HG03196 (cell line): ENCODE measurements around the gene PPP2R5D.
A peak's percentile ranks its signal among the peaks of the same experiment; 100 is the strongest.
"Not testable (repeated sequence)": the region's sequence is repeated elsewhere in the genome, so short reads cannot be mapped to it uniquely, and the experiment has no call there.

Source experiments
- ATAC-seq: cut with Tn5 transposase; IDR thresholded peaks from one replicate; pipeline ENCODE4 v1.9.1; 2021; ENCODE audit not compliant: unreplicated experiment

PPP2R5D gene

DNA sequence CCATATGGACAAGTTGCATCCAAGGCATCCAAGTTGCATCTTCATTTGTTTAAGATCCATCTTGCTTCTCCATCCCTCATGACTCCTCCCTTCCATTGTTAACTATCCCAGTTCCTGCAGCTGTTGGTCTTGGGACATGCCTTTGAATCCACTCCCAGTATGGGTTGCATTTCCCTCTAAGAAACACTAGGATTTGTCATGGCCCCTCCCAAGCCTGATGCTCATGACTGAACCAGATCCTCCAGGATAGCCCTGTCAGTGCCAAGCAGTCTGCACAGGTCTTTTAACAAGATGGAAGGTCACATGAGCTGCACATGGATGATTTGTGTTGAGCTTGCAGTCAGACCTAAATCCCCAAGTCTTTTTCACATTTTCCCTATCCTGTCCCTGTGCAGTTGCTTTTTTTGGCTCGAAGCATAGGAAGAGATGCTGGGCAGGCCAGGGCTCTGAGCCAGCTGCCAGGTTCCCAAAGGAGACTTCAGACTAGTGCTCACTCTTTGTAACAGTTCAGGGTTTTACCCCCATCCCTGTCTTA lies 4.2 kb downstream of the PPP2R5D start:
- no peak for ATAC-seq

DNA sequence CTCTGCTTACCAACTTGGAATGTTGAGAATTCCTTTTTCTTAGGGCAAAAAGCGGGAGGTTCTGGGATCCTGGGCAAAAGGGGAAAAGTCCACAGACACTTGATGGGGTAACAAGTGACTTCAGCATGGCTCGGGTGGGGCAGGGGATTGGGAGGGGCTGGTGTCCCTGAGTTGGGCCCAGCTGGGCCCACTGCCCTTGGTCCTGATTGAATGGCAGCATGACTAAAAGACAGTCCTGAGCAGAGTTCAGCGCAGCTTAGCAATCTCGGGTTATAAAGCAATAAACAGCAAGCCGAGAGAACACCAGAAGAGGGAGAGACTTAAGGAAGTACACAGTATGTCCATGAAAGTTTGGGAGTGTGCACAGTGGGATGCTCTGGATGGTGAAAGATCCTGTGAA lies 5.6 kb downstream of the PPP2R5D start:
- ATAC-seq, result no peak

GRCh38 chr6:42993445-42993844 lies 9.1 kb downstream of the PPP2R5D start:
- no peak for ATAC-seq

GRCh38 chr6:42996513-42996912 lies 12.1 kb downstream of the PPP2R5D start:
- no peak for ATAC-seq

DNA sequence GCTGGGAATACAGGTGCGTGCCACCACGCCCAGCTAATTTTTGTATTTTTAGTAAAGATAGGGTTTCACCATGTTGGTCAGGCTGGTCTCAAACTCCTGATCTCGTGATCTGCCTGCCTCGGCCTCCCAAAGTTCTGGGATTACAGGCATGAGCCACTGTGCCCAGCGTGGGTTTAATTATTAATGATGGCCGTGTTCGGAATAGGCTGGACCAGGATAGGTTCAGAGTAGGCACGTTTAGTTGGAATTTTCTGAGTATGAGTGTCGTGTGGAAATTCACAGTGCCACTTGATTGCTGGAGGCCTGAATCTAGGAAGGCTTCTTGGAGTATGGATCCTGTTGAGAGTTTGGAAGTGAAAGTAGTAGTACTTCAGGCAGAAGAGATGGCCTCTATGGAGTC lies 13.8 kb downstream of the PPP2R5D start:
- ATAC-seq, result not testable (repeated sequence)

GRCh38 chr6:43001843-43002242 lies 17.5 kb downstream of the PPP2R5D start:
- no peak for ATAC-seq

- no peak for ATAC-seq
Measured at GRCh38 chr6:43005844-43006243, 21.5 kb downstream of the PPP2R5D start.

DNA sequence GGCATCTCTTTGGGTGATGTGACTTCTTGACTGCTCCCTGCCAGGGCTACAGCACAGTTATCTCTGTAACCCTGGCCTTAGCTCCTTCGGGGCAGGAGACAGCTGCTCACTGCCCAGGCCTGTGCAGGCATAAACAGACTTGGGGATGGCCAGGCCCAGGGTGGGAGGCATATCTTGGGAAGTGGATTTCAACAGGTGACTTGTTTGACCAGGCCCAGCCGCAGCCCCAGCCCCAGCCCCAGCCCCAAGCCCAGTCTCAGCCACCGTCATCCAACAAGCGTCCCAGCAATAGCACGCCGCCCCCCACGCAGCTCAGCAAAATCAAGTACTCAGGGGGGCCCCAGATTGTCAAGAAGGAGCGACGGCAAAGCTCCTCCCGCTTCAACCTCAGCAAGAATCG lies 21.9 kb downstream of the PPP2R5D start:
- ATAC-seq, result no peak

DNA sequence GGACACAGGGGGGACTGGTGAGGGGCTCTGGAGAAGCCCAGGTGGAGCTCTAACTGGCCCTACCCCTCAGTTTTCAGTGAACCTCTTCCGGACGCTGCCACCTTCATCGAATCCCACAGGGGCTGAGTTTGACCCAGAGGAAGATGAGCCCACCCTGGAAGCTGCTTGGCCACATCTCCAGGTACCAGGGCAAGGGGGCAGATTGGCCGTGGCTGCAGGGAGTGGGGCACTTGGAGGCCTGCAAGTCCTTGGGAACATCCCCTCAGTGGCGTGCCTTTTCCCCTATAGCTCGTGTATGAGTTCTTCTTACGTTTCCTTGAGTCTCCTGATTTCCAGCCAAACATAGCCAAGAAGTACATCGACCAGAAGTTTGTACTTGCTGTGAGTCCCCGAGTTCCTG lies 22.8 kb downstream of the PPP2R5D start:
- no peak for ATAC-seq

GRCh38 chr6:43009124-43009523 lies 24.8 kb downstream of the PPP2R5D start:
- ATAC-seq, result no peak

DNA sequence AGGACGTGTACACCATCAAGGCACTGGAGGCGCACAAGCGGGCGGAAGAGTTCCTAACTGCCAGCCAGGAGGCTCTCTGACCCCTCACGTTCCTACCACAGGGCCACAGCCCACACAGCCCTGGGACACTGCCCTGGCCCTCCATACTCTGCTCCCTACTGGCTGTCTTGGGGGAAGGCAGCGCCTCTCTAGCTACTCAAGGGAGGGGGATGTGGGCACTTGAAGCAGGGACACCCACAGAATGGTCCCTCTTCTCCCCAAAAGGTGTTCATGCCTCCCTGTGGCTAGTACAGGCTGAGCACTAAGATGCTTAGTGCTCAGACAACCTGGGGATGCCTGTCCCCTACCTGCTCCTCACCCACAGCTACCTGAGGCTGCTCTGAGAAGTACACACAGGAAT lies 26.8 kb downstream of the PPP2R5D start:
- ATAC-seq, result no peak

DNA sequence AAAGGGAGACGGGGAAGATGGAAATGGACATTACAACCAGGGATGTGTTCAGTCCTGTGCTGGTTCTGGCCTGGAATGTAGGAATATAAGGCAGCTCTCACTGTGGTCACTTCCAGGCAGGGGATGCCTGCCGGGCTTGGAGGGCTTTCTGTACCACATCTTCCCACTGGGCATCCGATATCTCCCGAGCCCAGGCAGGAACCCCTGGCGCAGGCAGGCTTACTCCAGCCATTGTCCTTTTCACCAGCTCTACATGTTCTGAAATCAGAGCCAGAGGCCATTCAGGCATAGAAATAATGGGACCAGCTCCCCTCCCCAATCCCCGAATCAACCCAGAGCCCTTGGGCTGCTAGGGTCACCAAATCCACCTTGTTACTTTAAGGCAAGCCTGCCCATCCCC lies 28.0 kb downstream of the PPP2R5D start:
- no peak for ATAC-seq

DNA sequence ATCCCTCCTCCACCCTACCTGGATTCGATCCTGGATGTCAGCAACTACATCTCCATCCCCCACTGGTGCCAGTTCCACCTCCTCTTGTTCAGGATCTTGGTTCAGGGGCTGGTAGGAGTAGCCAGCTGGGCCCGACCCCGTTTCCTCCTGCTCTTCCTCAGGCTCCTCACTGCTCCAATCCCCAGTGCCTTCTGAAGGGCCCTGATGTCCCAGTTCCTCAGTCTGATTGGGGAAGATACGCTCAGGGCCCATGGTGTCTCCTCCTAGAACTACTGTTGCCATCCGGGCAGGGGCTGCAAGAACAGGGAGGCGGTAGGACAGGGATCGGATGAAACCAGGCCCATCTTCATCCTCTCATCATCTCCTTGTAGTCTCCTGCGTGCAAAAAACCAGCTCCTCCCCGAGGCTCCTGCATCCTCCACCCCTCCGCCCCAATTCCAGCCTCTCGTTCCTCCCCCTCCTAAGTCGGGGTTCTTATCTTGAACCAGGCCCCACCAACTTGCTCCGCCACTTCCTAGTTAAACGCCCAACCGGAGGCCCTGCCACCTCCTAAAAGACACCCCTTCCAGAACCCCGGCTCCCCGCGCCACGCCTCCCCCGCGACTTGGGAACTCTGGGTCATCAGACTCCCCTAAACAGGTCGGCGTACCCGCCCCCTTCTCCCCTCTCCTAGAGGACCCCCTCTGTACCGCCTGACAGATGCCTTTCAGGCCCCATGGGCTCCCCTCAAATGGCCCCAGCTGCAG lies 28.9 kb downstream of the PPP2R5D start:
- ATAC-seq, result peak; percentile 2

GRCh38 chr6:43013843-43014433 lies 29.6 kb downstream of the PPP2R5D start, which contains the start of the genes KLHDC3 and MEA1:
Gene KLHDC3, plus strand, starts transcription at chr6:43014249. Its CDS starts 2,944 bp downstream, at chr6:43017193.
Gene MEA1, minus strand, starts transcription at chr6:43013946. Its CDS starts 133 bp downstream, at chr6:43013813.
- peak; percentile 90 for ATAC-seq

- ATAC-seq, result no peak
Measured at GRCh38 chr6:43014434-43014909, 30.1 kb downstream of the PPP2R5D start.

- ATAC-seq, result no peak
Measured at GRCh38 chr6:43016176-43016942, 32.0 kb downstream of the PPP2R5D start.

DNA sequence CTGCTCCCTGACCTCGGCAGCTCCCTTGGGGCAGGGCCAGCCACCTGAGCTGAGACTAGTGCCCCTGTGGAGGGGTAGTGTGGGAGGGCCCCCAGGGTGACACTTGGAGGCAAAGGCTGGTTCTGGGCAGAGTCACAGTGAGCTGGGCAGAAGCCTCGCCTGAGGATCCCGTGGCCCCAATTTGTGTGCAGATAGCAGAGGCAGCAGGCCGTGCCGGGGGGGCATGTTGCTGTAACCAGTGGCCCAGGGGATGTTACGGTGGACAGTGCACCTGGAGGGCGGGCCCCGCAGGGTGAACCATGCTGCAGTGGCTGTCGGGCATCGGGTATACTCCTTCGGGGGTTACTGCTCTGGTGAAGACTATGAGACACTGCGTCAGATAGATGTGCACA lies 32.6 kb downstream of the PPP2R5D start:
- ATAC-seq, result no peak

- no peak for ATAC-seq
Measured at GRCh38 chr6:43019152-43019551, 34.8 kb downstream of the PPP2R5D start.

DNA sequence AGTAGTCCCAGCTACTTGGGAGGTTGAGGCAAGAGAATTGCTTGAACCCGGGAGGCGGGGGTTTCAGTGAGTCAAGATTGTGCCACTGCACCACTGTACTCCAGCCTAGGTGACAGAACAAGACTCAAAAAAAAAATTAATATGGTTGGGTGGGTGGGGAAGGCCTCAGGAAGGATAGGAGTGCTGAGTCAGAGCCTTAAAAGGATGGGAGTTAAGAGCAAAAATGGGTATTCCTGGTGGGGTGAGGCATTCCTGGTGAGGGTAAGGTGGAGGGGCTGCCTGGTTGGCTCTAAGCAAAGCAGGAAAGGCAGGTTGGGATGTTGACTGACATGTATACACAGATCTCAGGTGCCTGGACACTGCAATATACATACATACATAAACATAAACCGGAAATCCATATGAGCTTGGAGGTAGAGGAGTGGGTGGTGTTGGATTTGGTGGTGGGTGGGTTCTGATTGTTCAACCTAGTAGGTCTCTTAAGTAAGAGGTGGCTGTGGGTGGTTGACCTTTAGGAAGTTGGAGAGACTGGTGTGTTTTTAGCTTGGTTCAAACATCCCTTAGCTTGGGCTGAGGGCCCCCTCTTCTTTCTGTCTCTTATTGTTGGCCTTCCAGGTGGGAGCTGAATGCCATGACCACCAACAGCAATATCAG lies 35.8 kb downstream of the PPP2R5D start:
- ATAC-seq, result no peak

DNA sequence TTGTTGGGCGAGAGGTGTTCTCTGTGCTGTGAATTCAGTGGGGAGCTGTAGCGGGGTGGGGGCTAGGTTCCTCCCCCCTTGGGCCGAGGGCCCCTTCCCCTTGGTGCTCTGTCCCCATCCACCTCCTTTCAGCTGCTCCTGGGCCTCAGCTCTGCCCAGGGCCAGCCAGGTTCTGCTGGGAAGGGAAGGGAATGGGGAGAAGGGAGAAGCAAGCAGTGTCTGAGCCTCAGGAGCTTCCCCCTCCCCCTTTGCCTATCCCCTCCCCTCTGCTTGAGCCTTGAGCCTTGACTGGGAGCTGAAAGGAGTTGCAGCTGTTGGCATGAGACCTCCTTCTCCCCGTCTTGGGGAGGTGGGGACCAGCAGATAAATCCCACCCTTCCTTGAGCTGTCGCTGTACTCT lies 36.5 kb downstream of the PPP2R5D start:
- ATAC-seq, result no peak
